ENCODE data around the gene F10. TPM values are rescaled to one million over a fixed set of nuclear protein-coding genes. Genes with fewer than 3 reads are reported as not detected.

F10 gene
- total and polyA plus RNA-seq, 8 donors = 1.1 to 59.4 (median 3.8) TPM

DNA sequence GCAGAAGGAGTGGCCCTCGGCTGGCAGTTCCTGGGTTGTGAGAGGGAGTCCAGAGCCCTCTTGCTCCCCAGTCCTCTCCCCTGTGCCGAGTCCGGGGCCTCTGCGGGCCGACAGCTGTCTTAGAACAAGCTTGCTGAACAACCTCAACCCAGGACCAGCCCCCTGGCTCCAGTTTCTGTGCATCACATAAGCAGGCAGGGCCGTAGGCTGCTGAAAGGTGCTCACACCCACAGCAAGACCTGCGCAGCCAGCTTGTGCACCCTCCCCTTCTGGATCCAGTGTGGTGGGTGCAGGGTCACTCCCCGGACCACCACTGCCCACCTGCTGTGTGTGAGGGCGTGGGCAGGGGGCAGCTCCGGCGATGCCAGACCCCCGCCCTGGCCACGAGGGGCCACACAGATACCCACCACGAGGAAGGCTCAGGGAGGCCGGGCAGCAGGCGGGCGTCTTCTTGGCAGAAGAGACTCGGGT lies 42.2 kb upstream of the F10 start:
- Histone ChIP-seq H3K27ac (no peak overlapping the region), H3K4me3 (no peak overlapping the region), H3K27me3 (no peaks in the 10 kb centered on the region), H3K4me1 (no peaks in the 10 kb centered on the region), H3K9me3 (no peaks in the 10 kb centered on the region), H3K36me3 (peaks cover 0 to 20% (median 8%) of the 10 kb centered on the region in 3 donors)
- WGBS, 2 donors = 92 to 96% methylated on average over 18 of the region's 18 CpGs
- intact Hi-C loops (cut with DNase I) = no loop called here
- ATAC-seq (no peak), FAIRE-seq (no peak), DNase-seq (peak in 2 of 6 donors; percentile 14 to 71)
- TF ChIP-seq, protein P1, sequence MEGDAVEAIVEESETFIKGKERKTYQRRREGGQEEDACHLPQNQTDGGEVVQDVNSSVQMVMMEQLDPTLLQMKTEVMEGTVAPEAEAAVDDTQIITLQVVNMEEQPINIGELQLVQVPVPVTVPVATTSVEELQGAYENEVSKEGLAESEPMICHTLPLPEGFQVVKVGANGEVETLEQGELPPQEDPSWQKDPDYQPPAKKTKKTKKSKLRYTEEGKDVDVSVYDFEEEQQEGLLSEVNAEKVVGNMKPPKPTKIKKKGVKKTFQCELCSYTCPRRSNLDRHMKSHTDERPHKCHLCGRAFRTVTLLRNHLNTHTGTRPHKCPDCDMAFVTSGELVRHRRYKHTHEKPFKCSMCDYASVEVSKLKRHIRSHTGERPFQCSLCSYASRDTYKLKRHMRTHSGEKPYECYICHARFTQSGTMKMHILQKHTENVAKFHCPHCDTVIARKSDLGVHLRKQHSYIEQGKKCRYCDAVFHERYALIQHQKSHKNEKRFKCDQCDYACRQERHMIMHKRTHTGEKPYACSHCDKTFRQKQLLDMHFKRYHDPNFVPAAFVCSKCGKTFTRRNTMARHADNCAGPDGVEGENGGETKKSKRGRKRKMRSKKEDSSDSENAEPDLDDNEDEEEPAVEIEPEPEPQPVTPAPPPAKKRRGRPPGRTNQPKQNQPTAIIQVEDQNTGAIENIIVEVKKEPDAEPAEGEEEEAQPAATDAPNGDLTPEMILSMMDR (IDR thresholded peaks at IDR 0.05) = no peak

DNA sequence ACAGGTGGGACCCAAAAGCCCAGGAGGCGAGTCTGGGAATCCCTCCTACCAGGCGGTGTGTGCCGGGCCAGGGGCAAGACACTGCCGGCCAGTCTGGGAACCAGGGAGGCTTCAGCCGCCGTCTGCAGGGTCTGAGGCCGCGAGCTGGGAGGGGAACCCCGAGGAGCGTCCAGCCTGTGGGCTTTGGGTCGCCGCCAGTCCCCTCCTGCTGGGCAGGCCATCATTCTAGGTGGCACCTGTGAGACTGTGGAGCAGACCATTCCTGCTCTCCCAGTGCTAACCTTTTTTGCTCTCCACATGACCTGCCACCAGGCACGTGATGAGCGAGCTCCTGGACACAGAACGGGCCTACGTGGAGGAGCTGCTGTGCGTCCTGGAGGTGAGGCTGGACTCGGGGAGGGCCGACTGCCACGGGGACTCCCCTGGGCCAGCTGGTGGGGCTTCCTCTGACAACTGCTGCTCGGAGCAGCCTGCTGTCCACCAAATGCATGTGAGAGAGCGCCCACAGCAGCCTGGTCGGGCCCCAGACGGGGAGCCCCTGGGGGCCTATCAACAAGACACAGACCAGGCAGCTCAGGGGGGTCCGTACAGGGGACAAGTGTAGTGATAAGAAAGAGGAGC lies 41.6 kb upstream of the F10 start:
- TF ChIP-seq, protein P1 (IDR thresholded peaks at IDR 0.05) = no peak
- H3K36me3 ChIP-seq = peaks cover 0 to 18% (median 8%) of the 10 kb centered on the region in 3 donors
- H3K9me3 ChIP-seq = no peaks in the 10 kb centered on the region
- no peaks in the 10 kb centered on the region for H3K4me1 ChIP-seq
- intact Hi-C loops (cut with DNase I) = no loop called here
- H3K27me3 ChIP-seq = no peaks in the 10 kb centered on the region
- ATAC-seq = no peak
- no peak overlapping the region for H3K4me3 ChIP-seq
- 85 to 92% methylated on average over 21 to 25 of the region's 25 CpGs for WGBS, 2 donors
- FAIRE-seq = no peak
- DNase-seq = peak in 2 of 6 donors; percentile 33 to 51
- no peak overlapping the region for H3K27ac ChIP-seq

DNA sequence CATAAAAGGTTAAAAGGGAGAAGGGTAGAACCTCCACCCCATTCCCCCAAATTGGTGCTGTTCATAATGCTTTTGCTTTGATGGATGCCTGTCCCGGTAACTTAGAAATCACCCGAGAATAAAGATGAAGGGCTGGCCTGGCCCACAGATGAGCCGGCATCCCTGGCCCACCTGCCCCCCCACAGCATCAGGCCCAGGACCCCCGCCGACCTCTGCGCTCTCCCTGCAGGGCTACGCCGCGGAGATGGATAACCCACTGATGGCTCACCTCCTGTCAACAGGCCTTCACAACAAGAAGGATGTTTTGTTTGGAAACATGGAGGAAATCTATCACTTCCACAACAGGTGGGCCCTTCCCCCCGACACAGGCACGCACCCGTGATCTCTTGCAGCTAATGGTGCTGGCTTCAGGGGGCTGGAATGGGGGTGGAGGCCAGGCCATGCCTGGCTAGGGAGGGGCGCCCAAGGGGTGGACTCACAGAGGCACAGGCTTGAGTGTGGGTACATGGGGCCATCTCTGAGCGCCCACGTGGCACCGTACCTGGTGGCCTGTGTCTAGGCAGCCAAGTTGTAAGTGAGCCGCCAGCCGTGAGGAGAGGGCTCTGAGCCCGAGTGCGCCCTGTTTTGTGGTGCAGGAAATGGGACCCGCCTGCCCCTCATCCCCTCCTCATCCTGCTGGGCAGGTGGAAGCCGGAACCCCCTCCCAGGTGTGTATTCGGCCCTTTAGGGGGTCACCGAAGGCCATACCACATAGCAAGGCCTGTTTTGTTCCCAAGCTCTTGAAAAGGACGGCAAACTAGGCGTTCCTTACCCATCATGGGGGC lies 40.2 kb upstream of the F10 start:
- DNase-seq (peak in 2 of 6 donors; percentile 9 to 54), ATAC-seq (no peak), FAIRE-seq (no peak)
- H3K4me3 ChIP-seq = no peak overlapping the region
- H3K36me3 ChIP-seq = peaks cover 0 to 9% (median 2%) of the 10 kb centered on the region in 3 donors
- H3K4me1 ChIP-seq = no peaks in the 10 kb centered on the region
- no peak overlapping the region for H3K27ac ChIP-seq
- H3K27me3 ChIP-seq = no peaks in the 10 kb centered on the region
- intact Hi-C loops (cut with DNase I) = no loop called here
- TF ChIP-seq, protein P1 (IDR thresholded peaks at IDR 0.05) = no peak
- H3K9me3 ChIP-seq = no peaks in the 10 kb centered on the region
- WGBS, 2 donors = 85 to 88% methylated on average over 26 of the region's 26 CpGs

DNA sequence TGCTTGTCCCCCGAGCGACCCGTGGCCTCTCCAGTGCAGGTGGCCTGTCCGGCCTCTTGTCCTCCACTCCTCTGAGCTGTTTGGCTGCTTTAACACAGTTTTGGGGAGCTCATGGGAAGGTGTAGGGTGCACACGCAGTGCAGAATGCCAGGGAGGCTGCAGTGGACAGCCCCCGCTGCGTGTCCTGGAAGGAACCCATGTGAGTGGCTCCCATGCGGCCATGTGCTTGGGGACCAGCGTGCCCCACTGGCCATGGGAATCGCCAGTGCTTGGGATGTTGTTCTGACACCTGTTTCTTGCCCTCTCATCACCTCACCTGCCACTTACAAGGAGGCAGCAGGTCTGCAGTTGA lies 39.6 kb upstream of the F10 start:
- FAIRE-seq = no peak
- peaks cover 0 to 11% (median 0%) of the 10 kb centered on the region in 3 donors for H3K36me3 ChIP-seq
- WGBS, 2 donors = 91% methylated on average over 10 of the region's 10 CpGs

More for the DNA sequence above, 39.6 kb upstream of the F10 start:
- Histone ChIP-seq H3K4me1 (no peaks in the 10 kb centered on the region), H3K4me3 (no peak overlapping the region), H3K27me3 (no peaks in the 10 kb centered on the region), H3K27ac (no peak overlapping the region), H3K9me3 (no peaks in the 10 kb centered on the region)
- no peak for ATAC-seq
- intact Hi-C loops (cut with DNase I) = no loop called here
- DNase-seq = peak in 1 of 6 donors; percentile 33
- TF ChIP-seq, protein P1 (IDR thresholded peaks at IDR 0.05) = no peak
